ENCODE data around the gene SERPINB1.

The SERPINB1 gene

GRCh38 chr6:2784930-2785329 is 56.7 kb downstream of the SERPINB1 start:
- Histone ChIP-seq H3K4me2 (ENCODE audit: low read depth, low read length, poor library complexity, severe bottlenecking) (no peak overlapping the region), H3K36me3 (ENCODE audit: low read length) (peaks cover 20% of the 10 kb centered on the region), H3K27ac (ENCODE audit: low read depth, low read length) (no peak overlapping the region), H3K27me3 (ENCODE audit: low read length) (no peaks in the 10 kb centered on the region), H3K9ac (ENCODE audit: low read length) (no peak overlapping the region), H4K20me1 (ENCODE audit: low read depth, low read length) (peaks cover 4% of the 10 kb centered on the region; the same call in 1 of the 2 replicates), H3K9me2 (replicated peaks; ENCODE audit: insufficient read depth, low read length) (no peaks in the 10 kb centered on the region), H3K79me2 (ENCODE audit: insufficient read depth, low read length) (peaks cover 55% of the 10 kb centered on the region), H3K9me3 (ENCODE audit: insufficient read depth, low read length) (no peaks in the 10 kb centered on the region), H3F3A (ENCODE audit: insufficient read depth) (peaks cover 1% of the 10 kb centered on the region; the same call in 1 of the 2 replicates), H3K4me3 (ENCODE audit: insufficient read depth, low read length, poor library complexity, severe bottlenecking) (no peak overlapping the region), H2AFZ (ENCODE audit: low read depth, low read length, severe bottlenecking) (no peak overlapping the region)
- TF ChIP-seq EZH2phosphoT487 (conservative IDR thresholded peaks at IDR 0.05; ENCODE audit: low read length) (no peak), CTCF (IDR thresholded peaks at IDR 0.05; ENCODE audit: insufficient read depth, low read length, poor library complexity, severe bottlenecking) (no peak)

DNA sequence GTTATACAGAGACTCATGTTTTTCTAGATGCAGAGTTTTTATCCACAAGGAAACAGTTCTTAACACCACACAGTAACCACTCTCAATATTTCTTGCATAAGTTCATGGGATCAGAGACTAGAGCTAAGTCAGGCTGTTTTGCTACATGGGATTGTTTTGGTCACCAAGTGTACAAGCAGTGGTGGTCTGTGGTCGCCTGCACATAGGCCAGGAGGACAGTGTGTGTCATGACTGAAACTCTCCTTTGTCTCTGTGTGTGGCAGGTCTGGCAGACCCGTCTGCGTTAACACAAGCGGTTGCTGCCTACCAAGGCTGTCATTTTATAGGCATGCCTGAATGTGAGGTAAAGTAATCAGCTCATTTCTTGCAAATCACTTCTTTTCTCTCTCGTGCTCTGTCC is 57.6 kb downstream of the SERPINB1 start:
- Histone ChIP-seq H3K9ac (ENCODE audit: low read length) (no peak overlapping the region), H4K20me1 (ENCODE audit: low read depth, low read length) (peaks cover 5% of the 10 kb centered on the region; the same call in 1 of the 2 replicates), H3K9me2 (replicated peaks; ENCODE audit: insufficient read depth, low read length) (no peaks in the 10 kb centered on the region), H3K36me3 (ENCODE audit: low read length) (peaks cover 26% of the 10 kb centered on the region), H3K4me2 (ENCODE audit: low read depth, low read length, poor library complexity, severe bottlenecking) (no peak overlapping the region), H3F3A (ENCODE audit: insufficient read depth) (no peaks in the 10 kb centered on the region; the same call in 1 of the 2 replicates), H3K9me3 (ENCODE audit: insufficient read depth, low read length) (no peaks in the 10 kb centered on the region), H2AFZ (ENCODE audit: low read depth, low read length, severe bottlenecking) (no peak overlapping the region), H3K27ac (ENCODE audit: low read depth, low read length) (no peak overlapping the region), H3K79me2 (ENCODE audit: insufficient read depth, low read length) (peaks cover 64% of the 10 kb centered on the region), H3K27me3 (ENCODE audit: low read length) (no peaks in the 10 kb centered on the region), H3K4me3 (ENCODE audit: insufficient read depth, low read length, poor library complexity, severe bottlenecking) (no peak overlapping the region)
- no peak for TF ChIP-seq EZH2phosphoT487 (conservative IDR thresholded peaks at IDR 0.05; ENCODE audit: low read length)
- TF ChIP-seq CTCF (IDR thresholded peaks at IDR 0.05; ENCODE audit: insufficient read depth, low read length, poor library complexity, severe bottlenecking): no peak

- H3K79me2 ChIP-seq (ENCODE audit: insufficient read depth, low read length): peaks cover 71% of the 10 kb centered on the region
- no peaks in the 10 kb centered on the region for H3K27me3 ChIP-seq (ENCODE audit: low read length)
- no peaks in the 10 kb centered on the region for H3K9me2 ChIP-seq (replicated peaks; ENCODE audit: insufficient read depth, low read length)
- H3F3A ChIP-seq (ENCODE audit: insufficient read depth): no peaks in the 10 kb centered on the region; the same call in 1 of the 2 replicates
- TF ChIP-seq EZH2phosphoT487 (conservative IDR thresholded peaks at IDR 0.05; ENCODE audit: low read length) (no peak), CTCF (IDR thresholded peaks at IDR 0.05; ENCODE audit: insufficient read depth, low read length, poor library complexity, severe bottlenecking) (no peak)
- peaks cover 26% of the 10 kb centered on the region for H3K36me3 ChIP-seq (ENCODE audit: low read length)
- peaks cover 5% of the 10 kb centered on the region; the same call in 1 of the 2 replicates for H4K20me1 ChIP-seq (ENCODE audit: low read depth, low read length)
- no peak overlapping the region for H2AFZ ChIP-seq (ENCODE audit: low read depth, low read length, severe bottlenecking)
- H3K9ac ChIP-seq (ENCODE audit: low read length): no peak overlapping the region
- H3K4me2 ChIP-seq (ENCODE audit: low read depth, low read length, poor library complexity, severe bottlenecking): no peak overlapping the region
- H3K4me3 ChIP-seq (ENCODE audit: insufficient read depth, low read length, poor library complexity, severe bottlenecking): no peak overlapping the region
- no peak overlapping the region for H3K27ac ChIP-seq (ENCODE audit: low read depth, low read length)
- no peaks in the 10 kb centered on the region for H3K9me3 ChIP-seq (ENCODE audit: insufficient read depth, low read length)
Observed at GRCh38 chr6:2783188-2783963, 58.3 kb downstream of the SERPINB1 start.

Measured in SU-DHL-6 (cell line).